HG03135 (cell line): ENCODE results near the gene COX7B2.

Experiments
- ATAC-seq: cut with Tn5 transposase; IDR thresholded peaks from one replicate; pipeline ENCODE4 v1.9.1; 2021; ENCODE audit warnings: mild to moderate bottlenecking, moderate library complexity; ENCODE audit not compliant: unreplicated experiment

The COX7B2 gene

DNA sequence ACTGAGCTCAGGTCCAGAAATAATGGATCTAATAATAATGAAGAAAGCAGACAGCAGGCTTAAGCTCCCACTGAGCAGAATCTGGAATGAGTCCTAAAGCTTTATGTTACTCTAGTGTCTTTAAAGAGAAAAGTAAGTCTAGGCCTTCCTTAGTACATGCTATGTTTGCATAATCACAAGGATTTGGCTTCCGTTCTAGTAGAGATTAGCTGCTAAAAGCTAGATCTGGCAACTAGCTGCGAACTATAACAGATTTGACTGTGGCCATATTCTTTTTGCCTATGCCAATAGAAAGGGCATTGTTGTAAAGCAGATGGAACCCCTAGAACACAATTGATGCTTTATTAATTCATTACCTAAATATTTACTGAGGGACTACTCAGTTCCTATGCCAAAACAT lies 19.0 kb downstream of the COX7B2 start:
- no peak for ATAC-seq

DNA sequence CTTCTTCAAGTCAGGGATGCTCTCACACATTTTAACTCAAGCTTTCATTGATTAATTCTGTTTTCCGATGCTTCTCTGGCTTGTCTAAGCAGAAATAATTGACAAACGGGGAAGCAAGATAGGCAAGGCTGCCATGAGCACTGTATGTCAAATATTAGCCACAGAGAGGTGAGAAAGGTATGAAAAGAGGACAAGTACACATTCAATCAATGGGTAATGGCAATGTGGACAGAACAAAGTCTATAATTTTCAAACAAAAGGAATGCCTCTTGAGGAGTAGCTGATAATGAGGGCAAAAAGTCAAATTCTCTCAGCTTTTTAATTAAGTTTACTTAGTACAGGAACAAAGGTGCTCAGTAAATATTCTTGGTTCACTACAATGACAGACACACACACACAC lies 19.6 kb downstream of the COX7B2 start:
- no peak for ATAC-seq

DNA sequence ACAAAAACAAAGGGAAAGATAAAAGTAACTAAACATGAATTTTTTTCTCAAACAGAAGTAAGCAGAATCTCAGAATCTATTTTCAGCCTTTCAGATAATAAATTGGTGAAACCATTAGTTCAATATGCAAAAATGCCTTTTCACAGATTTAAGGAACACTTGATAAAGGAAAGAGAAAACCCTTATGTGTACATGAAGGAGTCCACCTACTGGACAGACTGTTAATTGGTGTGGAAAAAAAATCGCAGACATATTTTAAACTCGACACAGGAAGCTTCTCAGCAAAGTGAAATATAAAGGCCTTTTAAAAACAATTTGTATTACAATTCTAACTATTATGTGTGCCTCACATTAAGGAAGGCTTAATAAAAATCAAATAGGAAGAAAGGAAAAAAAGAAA lies 22.3 kb downstream of the COX7B2 start:
- no peak for ATAC-seq

DNA sequence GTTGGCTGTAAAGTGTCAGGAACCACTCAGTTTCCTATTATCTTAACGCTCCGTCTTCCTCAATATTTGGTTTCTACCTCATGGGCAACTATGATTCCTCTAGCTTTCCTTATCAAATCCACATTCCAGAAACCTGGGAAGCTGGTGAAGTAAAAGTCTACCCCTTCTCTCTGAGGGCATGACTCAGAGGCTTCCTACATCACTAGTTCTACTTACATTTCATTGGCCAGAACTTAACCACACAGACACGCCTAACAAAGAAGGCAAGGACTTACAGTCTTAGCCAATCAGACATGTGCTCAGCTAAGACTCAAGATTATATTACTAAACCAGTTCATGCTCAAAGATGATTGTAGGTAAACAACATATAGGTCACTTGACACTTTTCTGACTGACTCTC lies 30.4 kb downstream of the COX7B2 start:
- ATAC-seq = no peak

DNA sequence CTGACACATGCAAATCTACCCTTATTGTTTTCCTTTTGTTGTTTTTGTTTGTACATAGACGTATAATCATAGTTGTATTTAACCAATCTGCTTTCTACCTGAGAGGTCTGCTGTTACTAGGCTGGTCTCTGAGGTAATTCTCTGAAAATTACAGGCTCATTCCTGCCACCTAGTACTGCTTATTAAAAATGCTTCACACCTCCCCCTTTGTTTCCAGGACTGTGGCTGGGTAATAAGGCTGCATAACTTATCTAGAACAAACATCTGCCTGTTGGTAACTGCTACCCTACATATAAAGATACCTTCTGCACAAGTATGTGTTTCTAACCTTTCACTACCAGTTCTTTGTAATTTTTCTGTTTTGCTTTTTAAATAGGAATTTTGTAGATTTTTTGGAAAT lies 34.2 kb downstream of the COX7B2 start:
- ATAC-seq = no peak

DNA sequence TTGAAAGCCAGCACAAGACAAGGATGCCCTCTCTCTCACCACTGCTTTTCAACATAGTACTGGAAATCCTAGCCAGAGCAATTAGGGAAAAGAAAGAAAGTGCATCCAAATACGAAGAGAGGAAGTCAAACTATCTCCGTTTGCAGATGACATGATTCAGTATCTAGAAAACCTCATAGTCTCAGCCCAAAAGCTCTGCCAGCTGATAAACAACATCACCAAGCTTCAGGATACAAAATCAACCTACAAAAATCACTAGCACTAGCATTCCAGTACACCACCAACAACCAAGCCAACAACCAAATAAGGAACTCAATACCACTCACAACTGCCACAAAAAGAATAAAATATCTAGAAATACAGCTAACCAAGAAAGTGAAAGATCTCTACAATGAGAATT lies 38.6 kb downstream of the COX7B2 start:
- no peak for ATAC-seq

DNA sequence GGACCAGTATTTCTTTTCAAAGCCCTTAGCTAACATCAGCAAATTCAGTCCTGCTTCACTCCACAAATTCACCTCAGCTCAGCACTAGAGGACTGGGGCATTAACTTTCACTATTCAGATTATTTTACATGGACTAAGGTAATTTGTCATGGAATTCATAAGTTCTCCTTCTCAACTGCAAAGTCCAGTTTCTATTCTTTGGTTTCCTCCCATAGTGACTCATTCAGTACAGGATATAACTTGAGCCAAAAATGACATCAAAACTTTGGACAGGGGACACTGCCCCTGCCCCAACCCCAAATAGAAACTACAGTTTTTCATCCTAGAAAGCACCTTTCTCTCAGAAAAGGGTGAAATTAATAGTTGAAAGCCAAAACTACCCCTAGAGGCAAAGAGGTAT lies 52.7 kb downstream of the COX7B2 start:
- ATAC-seq = no peak

DNA sequence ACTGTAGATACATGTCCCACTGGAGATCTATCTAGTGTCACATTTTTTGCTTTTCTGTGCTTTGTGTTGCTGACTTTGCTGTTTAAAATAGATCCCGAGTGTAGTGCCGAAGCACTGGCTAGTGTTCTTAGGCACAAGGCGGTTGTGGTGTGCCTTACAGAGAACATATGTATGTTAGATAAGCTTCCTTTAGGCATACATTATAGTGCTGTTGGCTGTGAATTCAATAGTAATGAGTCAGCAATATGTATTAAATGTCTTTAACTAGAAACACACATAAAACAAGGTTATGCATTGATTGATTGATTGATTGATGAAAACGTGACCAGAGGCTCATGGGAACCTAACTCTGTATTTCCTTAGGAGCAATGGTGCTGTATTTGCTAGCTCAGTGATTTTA lies 56.2 kb downstream of the COX7B2 start:
- no peak for ATAC-seq

DNA sequence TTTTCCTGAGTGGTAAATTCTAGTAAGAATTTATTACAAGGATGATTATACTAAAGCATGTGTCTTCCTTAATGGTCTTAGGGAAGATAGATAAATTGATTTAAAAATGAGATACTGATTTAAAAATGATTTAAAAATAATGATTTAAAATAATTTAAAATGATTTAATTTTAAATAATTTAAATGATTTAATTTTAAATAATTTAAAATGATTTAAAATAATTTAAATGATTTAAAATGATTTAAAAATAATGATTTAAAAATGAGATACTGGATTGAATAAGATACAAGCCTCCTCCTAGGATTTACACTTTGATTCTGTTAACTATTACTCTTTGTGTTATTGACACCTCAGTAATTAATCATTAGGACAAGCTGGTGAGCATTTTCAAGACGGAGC lies 59.0 kb downstream of the COX7B2 start:
- no peak for ATAC-seq

DNA sequence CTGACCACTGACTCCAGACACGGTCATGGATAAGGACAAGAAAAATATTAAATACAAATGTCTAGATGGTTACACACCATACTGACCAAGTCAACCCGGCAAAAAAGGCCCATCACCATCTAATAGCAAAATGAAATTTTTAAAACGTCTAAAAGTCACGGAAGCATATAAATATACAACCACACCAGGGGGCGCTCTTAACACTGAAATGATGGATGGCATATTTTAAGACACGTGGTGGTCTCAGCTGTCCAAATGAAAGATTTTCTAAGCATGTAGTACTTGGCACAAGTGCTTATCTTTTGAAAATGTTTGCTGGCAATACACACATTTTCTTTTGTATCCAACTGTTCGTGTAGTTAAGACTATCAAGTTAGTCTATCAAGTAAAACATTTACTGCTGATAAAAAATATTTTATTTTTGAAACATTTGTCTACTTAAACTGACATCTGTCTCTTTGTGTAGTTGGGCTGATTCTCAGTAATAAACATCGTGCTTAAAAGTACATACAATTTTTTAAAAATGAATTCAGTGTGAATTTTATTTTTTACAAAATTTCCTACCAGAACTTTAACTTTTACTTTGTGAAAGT lies 64.6 kb downstream of the COX7B2 start:
- ATAC-seq = no peak

DNA sequence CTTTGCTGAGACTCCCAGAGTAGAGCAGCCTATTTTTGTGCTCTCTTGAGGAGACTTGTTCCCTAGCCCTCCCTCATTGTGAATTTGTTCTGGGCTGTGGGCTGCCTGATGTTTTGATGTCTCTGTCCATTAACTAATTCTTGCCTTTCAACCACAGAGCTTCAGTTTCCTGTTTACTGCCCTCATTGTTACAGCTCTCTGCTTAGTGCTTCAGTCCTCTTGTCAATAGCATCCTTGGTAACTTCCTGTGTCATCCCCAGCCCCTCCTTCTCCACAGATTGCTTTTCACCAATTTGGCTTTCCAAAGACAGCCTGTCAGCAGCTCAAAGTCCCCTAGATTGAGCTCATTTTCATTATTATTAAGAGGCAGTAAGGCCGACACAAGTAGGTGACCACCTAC lies 69.9 kb downstream of the COX7B2 start:
- no peak for ATAC-seq

DNA sequence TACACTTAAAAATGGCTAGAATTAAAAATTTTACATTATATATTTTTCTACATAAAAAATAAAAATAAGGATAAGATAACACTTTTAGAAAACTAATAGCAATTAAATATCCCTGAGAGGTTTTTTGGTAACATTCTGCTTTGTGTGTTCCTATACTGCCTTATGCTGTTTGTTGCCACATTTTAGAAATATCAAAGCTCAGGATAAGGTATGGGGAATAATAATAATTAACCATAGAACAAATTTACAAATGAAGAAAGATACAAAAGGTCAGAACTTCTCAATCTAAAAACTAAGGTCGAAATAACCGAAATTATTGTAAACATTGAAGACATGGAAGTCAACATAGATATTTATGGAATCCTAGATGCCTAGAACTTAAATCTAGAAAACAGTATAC lies 71.4 kb downstream of the COX7B2 start:
- ATAC-seq = no peak

DNA sequence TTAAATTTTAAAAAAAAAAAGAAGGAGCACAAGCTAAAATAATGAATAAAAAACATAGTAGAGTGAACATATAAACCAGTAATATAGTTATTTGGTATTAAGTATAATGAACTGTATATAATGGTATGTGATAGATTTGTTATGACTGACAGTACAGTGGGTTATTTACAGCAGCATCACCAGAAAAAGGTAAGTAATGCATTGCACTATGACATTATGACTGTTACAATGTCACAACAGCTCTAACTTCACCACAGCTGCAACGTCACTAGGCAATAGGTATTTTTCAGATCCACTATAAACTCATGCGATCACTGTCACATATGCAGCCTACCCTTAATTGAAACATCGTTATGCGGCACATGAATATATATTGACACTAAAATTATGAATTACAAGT lies 72.5 kb downstream of the COX7B2 start:
- ATAC-seq = no peak

DNA sequence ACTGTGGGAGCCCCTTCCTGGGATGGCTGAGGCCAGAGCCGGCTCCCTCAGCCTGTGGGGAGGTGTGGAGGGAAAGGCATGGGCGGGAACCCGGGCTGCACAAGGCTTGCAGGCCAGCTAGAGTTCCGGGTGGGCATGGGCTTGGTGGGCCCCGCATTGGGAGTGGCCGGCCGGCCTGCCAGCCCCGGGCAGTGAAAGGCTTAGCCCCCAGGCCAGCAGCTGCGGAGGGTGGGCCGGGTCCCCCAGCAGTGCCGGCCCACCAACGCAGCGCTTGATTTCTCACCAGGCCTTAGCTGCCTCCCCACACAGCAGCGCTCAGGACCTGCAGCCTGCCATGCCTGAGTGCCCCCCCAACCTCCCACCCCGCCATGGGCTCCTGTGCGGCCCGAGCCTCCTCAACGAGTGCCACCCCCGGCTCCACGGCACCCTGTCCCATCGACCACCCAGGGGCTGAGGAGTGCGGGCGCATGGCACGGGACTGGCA lies 78.0 kb downstream of the COX7B2 start:
- no peak for ATAC-seq

DNA sequence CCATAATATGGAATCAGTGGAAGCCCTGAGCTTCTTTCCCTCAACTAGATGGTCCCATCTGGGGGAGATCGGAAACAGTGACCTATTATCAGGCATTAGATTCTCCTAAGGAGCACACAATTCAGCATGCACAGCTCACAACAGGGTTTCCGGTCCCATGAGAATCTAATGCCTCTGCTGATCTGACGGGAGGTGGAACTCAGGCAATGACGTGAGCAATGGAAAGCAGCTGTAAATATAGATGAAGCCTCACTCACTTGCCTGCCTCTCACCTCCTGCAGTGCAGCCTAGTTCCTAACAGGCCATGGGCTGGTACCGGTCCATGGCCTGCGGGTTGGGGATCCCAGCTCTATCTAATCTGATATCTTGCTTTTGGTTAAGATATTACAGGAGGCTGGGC lies 88.9 kb downstream of the COX7B2 start:
- ATAC-seq = no peak

DNA sequence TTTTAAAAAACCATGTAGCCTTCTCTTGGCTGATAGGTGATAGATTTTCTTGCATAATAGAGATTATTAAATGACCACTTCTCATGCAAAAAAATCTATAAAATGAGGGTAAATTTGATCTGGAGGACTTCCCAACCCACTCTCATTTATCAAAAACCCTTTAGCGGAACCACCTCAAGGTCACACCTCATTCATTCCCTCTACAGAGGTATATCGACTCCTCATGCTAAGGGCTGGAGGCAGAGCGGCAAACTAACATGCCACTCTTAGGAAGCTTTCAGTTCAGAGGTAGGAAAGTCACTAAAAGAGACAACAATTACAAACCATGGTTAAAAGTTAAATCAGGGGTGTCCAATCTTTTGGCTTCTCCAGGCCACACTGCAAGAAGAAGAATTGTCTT lies 90.0 kb downstream of the COX7B2 start:
- no peak for ATAC-seq

DNA sequence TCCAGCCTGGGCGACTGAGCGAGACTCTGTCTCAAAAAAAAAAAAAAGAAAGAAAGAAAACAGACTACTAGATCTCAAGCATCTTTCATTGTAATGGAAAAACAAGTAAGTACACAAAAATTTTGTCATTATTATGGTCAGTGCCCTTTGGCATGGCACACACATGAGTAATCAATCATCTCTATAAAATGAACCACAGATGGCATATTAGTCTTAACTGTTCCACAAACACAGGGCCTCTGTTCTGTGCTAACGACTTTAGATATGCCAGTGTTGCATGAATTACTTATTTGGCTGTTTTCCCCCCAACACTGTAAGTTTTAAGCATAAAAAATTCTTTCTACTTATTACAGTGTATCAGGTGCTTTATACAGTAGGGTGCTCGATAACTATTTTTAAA lies 90.4 kb downstream of the COX7B2 start:
- no peak for ATAC-seq

DNA sequence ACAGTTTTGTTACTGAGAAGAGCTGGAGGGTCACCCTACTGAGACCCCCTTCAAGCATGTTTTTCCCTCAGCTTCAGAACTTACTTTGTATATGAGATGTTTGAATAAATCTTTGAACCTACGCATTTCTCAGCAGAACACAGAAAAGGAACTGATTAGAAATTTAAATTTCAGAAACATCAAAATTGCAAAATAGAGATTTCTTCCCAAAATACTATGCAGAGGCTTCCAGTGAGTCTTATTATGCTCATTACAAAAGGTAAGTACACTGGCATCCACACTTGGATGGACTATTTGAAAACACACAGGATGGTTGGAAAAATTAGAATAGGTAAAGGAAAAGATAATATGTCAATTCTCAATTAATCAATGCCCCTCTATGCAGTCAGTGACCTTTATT lies 91.2 kb downstream of the COX7B2 start:
- no peak for ATAC-seq

DNA sequence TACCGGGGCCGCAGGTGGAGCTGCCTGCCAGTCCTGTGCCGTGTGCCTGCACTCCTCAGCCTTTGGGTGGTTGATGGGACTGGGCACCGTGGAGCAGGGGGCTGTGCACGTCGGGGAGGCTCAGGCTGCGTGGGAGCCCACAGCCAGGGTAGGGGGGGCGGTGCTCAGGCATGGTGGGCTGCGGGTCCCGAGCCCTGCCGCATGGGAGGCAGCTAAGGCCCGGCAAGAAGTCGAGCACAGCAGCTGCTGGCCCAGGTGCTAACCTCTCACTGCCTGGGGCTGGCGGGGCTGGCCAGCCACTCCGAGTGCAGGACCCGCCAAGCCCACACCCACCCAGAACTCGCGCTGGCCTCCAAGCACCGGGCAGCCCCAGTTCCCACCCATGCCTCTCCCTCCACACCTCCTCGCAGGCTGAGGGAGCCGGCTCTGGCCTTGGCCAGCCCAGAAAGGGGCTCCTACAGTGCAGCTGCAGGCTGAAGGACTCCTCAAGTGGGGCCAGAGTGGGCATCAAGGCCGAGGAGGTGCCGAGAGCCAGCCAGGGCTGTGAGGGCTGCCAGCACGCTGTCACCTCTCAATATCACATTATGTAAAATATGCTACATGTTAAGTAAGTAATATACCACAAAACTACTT lies 104.1 kb downstream of the COX7B2 start:
- no peak for ATAC-seq

DNA sequence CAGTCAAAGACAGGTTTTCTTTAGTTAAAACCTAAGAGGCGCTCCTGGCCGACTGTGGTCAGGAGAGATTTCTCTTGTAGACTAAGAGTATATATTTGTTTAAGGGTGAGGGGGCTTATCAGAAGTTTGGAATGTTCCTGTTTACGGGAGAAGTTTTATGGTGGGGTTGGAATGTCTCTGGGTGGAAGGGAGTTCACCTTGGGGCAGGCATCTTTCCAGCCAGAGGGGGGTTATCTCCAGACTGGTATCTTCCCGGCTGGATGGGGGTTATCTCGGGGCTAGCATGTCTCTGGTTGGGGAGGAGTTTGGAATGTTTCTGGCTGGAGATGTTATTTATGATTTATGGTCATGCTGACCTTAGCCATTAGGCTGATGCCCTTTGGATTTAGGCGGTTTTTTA lies 116.0 kb downstream of the COX7B2 start:
- ATAC-seq = no peak

DNA sequence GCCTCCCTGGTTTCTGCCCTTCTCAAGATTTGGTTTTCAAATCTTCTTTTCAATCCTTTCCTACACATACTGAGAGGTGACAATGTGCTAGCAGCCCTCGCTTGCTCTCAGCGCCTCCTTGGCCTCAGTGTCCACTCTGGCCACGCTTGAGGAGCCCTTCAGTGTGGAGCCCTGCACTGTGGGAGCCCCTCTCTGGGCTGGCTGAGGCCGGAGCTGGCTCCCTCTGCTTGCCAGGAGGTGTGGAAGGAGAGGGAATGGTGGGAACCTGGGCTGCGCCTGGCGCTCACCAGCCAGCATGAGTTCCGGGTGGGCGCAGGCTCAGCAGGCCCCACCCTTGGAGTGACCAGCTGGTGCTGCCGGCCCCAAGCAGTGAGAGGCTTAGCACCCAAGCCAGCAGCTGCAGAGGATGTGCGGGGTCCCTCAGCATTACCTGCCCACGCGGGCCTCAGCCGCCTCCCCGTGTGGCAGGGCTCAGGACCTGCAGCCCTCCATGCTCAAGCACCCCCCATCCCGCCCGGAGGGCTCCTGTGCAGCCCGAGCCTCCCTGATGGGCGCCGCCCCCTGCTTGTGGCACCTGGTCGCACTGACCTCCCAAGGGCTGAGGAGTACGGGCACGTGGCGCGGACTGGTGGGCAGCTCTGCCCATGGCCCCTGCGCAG lies 127.5 kb downstream of the COX7B2 start:
- no peak for ATAC-seq

DNA sequence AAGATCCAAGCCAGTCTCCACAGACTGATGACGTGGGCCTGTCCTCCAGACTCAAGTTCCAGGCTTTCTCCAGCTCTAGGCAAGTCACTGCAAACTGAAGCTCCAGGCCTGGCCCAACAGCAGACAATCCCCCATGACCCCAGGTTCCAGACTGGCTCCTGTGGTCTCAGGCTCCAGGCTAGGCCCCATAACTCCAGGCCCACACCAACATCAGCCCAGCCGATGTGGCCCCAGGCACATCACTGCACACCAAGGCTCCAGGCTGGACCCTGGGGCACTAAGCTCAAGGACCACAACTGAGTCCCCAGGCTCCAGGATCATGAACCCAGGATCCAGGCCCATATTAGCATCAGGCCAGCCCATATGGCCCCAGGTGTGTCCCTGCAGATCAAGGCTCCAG lies 143.6 kb downstream of the COX7B2 start:
- ATAC-seq = no peak

DNA sequence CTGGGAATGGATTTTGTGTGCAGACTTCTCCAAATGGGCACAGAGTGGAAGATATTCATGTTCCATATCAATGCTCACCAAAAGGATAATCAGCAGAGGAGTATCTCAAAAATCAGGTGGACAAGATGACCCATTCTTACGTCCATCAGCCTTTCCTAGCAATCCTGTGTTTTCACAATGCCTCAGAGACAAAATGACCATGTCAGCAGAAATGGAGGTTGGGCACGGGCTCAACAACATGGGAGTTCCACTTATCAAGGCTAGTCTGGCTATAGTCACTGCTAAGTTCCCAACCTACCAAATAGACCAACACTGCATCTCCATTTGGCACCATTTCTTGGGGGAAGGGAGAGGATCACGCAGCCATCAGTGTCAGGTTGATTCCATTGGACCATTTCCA lies 179.0 kb downstream of the COX7B2 start:
- ATAC-seq = no peak
